Diencephalon (tissue), 1 donor: ENCODE data around the gene ITPK1. TPM values are rescaled to one million over a fixed set of nuclear protein-coding genes. Genes with fewer than 3 reads are reported as not detected.

ENCODE experiments used
- total RNA-seq: library from RNA; depleted of rRNA; stranded (reverse); fragments of >200 nt; gene quantifications from one replicate; pipeline ENCODE4 v1.2.3, GENCODE V29; 2014

The ITPK1 gene
- total RNA-seq, result 33.7 TPM

DNA sequence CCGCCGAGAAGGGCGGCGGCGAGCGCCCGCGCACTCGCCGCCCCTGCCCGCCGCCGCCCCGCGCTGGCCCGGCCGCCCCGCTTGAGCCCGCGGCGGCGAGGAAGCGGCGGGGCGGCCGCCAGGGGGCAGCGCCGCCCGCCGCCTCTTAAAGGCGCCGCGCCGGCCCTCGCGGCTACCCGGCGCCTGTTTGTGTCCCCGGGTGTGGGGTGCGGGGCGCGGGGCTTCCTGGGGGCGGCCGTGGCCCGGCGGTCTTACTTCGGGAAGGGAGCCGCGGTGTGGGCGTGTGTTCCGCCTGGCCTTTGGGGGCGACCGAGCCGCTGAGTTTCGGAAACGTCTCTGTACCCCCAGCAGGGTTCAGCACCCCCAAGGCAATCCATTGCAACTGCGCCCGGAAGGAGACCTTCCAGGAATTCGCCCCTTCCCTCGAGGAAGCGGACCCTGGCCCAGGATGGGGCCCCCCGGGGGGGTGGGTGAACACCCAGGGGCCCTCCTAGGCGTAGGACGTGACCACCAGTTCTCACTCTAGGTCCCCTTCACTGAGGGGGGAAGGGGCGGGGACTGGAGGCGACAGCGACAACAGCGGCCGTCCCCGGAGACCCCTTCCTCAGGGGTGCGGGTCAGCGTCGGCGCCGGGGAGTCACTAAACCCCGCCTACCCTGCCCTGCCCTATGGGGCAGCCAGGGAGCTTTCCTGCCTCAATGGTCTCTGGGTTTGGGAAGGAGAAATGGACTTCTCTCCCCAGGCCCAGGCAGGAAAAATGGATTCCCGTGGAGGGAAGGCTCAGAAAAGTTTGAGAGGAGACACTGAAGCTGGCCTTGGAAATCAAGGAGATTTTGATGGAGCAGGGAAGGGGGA lies at the start of gene ITPK1:
Gene ITPK1 (minus strand): TSS at position 105 of the 855 bp plus-strand sequence. CDS start 762 bp downstream, outside the sequence.

DNA sequence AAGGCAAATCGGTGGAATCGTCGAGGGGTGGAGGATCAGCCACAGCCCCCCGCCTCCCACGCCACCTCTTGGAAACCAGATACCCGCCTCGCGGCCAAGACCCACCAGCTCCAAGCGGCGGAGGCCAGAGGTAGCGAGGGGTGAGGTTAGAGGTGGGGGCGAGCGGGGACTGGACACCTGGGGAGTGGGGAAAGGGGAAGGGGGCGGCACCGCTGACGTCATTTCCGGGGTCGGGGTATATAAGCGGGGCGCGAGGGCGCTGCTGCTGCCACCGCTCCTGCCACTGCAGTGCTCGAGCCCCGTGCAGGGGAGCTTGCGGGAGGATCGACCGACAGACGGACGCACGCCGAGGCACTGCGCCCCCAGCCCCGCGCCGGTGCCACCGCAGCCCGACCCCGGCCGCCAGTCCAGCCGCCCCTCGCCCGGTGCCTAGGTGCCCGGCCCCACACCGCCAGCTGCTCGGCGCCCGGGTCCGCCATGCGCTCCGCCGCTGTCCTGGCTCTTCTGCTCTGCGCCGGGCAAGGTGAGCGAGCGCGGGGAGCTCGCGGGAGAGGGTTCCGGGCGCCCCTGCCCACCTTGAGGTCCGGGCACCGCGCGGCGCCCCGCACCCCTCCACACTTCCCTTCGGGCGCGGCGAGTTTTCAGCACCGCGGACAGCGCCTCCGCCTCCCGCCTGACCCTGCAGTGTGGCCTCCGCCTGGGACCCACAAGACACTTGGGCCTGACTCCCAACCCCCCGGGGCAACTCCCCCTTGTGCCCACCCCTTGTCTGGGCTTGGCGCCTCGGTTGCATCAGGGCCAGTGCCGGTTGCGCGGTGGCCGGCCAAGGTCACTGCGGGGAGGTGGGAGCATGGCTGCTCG lies 192.6 kb downstream of the ITPK1 start, which contains the start of gene CHGA:
Gene CHGA (plus strand): TSS at position 268 of the 861 bp plus-strand sequence. CDS start 210 bp downstream, at position 478.

Other genes starting within 250 kb of the ITPK1 start
- 59.1 TPM for gene CHGA, start 192.8 kb downstream of the ITPK1 start, total RNA-seq
- gene MOAP1, start 69.0 kb upstream of the ITPK1 start, total RNA-seq, result 126 TPM
- gene LYSET, start 69.4 kb upstream of the ITPK1 start, total RNA-seq, result 17.5 TPM
- 15.5 TPM for gene GON7, start 91.1 kb upstream of the ITPK1 start, total RNA-seq
- gene UBR7, start 91.3 kb upstream of the ITPK1 start, total RNA-seq, result 50.7 TPM
- gene BTBD7, start 217.1 kb upstream of the ITPK1 start, total RNA-seq, result 64.6 TPM
- not detected for gene COX8C, start 231.3 kb upstream of the ITPK1 start, total RNA-seq